Endothelial cell (in vitro differentiated cells): ENCODE data around the gene ZNF100. TPM values are rescaled to one million over a fixed set of nuclear protein-coding genes. Genes with fewer than 3 reads are reported as not detected.

Source experiments
- DNase-seq: peaks from one replicate; pipeline ENCODE4 v3.0.0; 2021; ENCODE audit warnings: low spot score
- H3K27ac Mint-ChIP-seq: one replicate; pipeline ENCODE4 v1.8.0; 2021; ENCODE audit warnings: mixed read lengths, inconsistent platforms; ENCODE audit not compliant: unreplicated experiment
- H3K27me3 Mint-ChIP-seq: one replicate; pipeline ENCODE4 v1.8.0; 2021; ENCODE audit warnings: mild to moderate bottlenecking, moderate library complexity, mixed read lengths, inconsistent platforms; ENCODE audit not compliant: unreplicated experiment
- H3K36me3 Mint-ChIP-seq: one replicate; pipeline ENCODE4 v1.8.0; 2021; ENCODE audit warnings: mild to moderate bottlenecking, low read depth, mixed read lengths, inconsistent platforms; ENCODE audit not compliant: unreplicated experiment
- H3K4me1 Mint-ChIP-seq: one replicate; pipeline ENCODE4 v1.8.0; 2021; ENCODE audit warnings: mild to moderate bottlenecking, mixed read lengths, inconsistent platforms; ENCODE audit not compliant: unreplicated experiment
- H3K4me3 Mint-ChIP-seq: one replicate; pipeline ENCODE4 v1.8.0; 2021; ENCODE audit warnings: mild to moderate bottlenecking, mixed read lengths, inconsistent platforms; ENCODE audit not compliant: unreplicated experiment
- H3K9me3 Mint-ChIP-seq: one replicate; pipeline ENCODE4 v1.8.0; 2021; ENCODE audit warnings: mixed read lengths, inconsistent platforms; ENCODE audit not compliant: unreplicated experiment
- total RNA-seq: library from RNA; stranded (reverse); fragmentation: NEBNext Ultra II Directional; extraction: Animal tissue kit (Norgen Biotek cat#: 25700); gene quantifications from one replicate; pipeline ENCODE4 v1.2.1, GENCODE V29; 2021; ENCODE audit not compliant: unreplicated experiment
- TF ChIP-seq, protein P1 (sequence below): fragments of 200-600 bp; sonication (generic); IDR thresholded peaks from one replicate; pipeline ENCODE4 v1.5.0; 2021; ENCODE audit warnings: antibody characterized with exemption; ENCODE audit not compliant: unreplicated experiment

ZNF100 gene
- total RNA-seq, 1 donor from 2014 or later: 18.2 TPM

DNA sequence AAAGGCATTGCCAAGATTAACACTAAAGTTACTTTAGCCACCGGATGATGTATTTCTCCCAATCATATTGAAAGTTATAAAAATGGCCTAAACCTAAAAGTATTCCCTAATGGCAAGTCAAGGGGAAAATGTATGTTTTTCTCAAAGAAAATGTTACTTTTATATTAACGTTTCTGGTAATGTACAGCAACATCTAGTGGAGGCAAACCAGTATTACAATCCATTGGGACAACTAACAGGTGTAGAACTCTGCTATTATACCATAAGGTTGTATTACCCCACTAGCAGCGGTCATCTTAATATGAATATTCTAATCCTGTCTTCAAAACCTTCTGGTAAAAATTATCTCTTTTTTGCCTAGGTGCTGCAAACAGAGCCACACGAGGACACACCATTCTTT, 69.2 kb downstream of the ZNF100 start:
- Mint-ChIP-seq H3K36me3 (no peaks in the 10 kb centered on the region), H3K4me1 (no peaks in the 10 kb centered on the region), H3K9me3 (no peaks in the 10 kb centered on the region), H3K4me3 (no peak overlapping the region), H3K27me3 (peaks cover 3% of the 10 kb centered on the region), H3K27ac (no peak overlapping the region)
- TF ChIP-seq, protein P1, sequence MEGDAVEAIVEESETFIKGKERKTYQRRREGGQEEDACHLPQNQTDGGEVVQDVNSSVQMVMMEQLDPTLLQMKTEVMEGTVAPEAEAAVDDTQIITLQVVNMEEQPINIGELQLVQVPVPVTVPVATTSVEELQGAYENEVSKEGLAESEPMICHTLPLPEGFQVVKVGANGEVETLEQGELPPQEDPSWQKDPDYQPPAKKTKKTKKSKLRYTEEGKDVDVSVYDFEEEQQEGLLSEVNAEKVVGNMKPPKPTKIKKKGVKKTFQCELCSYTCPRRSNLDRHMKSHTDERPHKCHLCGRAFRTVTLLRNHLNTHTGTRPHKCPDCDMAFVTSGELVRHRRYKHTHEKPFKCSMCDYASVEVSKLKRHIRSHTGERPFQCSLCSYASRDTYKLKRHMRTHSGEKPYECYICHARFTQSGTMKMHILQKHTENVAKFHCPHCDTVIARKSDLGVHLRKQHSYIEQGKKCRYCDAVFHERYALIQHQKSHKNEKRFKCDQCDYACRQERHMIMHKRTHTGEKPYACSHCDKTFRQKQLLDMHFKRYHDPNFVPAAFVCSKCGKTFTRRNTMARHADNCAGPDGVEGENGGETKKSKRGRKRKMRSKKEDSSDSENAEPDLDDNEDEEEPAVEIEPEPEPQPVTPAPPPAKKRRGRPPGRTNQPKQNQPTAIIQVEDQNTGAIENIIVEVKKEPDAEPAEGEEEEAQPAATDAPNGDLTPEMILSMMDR: peak; percentile 59
- no peak for DNase-seq

DNA sequence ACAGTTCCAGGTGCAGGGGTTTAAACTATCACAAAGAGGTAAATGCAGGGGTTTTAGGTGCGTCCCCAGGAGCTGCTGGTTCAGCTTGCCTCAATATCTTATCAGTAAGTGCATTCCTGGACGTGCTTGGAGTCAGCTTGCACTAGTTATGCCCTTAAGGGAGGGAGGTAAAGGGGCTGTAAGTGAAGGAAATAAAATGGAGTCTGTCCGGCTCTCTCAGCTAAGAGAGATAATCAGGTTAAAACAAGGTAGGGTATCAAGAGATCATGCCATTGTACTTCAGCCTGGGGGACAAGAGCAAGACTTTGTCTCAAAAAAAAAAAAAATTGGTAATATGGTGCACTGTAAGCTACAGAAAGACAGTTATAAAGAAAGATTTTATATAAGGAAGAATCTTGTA, 69.7 kb downstream of the ZNF100 start:
- TF ChIP-seq, protein P1: no peak
- no peaks in the 10 kb centered on the region for H3K9me3 Mint-ChIP-seq
- DNase-seq: no peak
- H3K27me3 Mint-ChIP-seq: peaks cover 3% of the 10 kb centered on the region
- H3K36me3 Mint-ChIP-seq: no peaks in the 10 kb centered on the region
- H3K27ac Mint-ChIP-seq: no peak overlapping the region
- H3K4me3 Mint-ChIP-seq: no peak overlapping the region
- H3K4me1 Mint-ChIP-seq: no peaks in the 10 kb centered on the region

DNA sequence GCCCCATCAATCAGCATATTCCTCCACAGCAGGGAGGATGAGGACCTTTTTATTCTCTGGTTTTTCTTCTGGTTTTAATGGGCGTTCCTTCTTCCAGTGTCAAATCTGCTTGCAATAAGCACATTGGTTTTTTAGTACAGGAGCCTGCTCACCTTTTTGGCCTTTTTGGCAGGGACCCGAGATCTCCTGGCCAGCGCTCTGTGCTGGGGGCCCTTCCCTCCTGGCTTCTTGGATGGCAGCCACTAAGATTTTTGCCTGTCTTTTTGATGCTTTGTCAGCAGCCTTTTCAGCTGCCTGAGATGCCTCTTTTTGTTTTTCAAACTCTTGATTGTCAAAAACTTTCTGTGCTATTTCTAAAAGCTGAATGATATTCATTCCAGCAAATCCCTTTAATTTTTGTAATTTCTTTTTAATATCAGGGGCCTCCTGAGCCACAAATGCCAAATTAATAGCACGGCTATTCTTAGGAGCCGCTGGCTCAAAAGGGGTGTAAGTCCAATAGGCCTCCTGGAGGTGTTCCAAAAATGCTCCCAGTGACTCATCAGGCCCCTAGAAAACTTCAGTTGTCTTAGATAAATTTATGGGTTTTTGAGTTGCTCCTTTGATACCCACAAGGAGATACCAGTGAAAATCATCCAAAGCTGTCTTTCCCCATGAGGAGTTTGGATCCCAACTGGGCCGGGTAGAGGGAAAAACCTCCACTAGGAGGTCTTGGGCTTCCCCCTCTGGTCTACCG, 73.0 kb downstream of the ZNF100 start:
- TF ChIP-seq, protein P1: no peak
- Mint-ChIP-seq H3K4me1 (no peaks in the 10 kb centered on the region), H3K36me3 (peaks cover 6% of the 10 kb centered on the region), H3K4me3 (peak overlapping the region; percentile 42), H3K9me3 (no peaks in the 10 kb centered on the region), H3K27ac (no peak overlapping the region), H3K27me3 (peaks cover 4% of the 10 kb centered on the region)
- no peak for DNase-seq

DNA sequence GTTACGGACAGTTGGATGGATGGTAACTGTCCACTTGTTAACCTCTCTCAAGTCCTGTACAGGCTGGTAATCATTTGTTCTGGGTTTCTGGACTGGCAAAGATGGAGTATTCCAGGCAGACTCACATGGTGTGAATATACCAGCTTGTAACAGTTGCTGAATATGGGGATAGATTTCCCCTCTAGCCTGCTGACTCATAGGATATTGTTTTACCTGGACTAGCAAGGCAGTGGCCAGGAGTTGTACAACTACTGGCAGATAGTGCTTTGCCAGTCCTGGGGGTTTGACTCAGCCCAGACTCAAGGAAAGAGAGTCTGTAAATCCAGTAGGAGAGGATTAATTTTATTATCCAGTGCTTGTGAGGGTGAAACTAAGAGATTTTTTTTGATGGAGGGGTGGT, 74.0 kb downstream of the ZNF100 start:
- TF ChIP-seq, protein P1: no peak
- Mint-ChIP-seq H3K4me1 (no peaks in the 10 kb centered on the region), H3K27ac (no peak overlapping the region), H3K9me3 (no peaks in the 10 kb centered on the region), H3K27me3 (peaks cover 4% of the 10 kb centered on the region), H3K36me3 (peaks cover 15% of the 10 kb centered on the region), H3K4me3 (no peak overlapping the region)
- DNase-seq: no peak

DNA sequence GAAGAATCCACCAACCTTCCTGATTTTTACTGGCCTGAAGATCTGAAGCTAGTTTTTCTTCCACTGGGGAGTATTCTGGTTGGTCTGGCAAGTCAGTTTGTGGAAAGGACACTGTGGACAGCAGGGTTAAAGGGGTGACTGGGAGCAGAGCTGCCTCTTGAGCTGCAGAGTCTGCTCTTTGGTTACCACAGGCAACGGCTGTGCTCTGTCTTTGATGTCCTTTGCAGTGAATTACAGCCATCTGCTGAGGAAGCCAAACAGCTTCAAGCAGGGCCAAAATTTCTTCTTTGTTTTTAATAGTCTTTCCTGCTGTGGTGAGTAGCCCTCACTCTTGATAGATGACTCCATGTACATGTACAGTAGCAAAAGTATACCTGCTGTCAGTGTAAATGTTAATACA, 75.7 kb downstream of the ZNF100 start:
- no peak for DNase-seq
- TF ChIP-seq, protein P1: no peak
- Mint-ChIP-seq H3K9me3 (no peaks in the 10 kb centered on the region), H3K4me1 (no peaks in the 10 kb centered on the region), H3K4me3 (no peak overlapping the region), H3K36me3 (peaks cover 15% of the 10 kb centered on the region), H3K27ac (no peak overlapping the region), H3K27me3 (peaks cover 3% of the 10 kb centered on the region)
